ENCODE data around the gene NPLOC4. TPM values are rescaled to one million over a fixed set of nuclear protein-coding genes. Genes with fewer than 3 reads are reported as not detected.

NPLOC4 gene
- total and polyA plus RNA-seq, 2 of the 8 experiments (the other 6 are each of a cell fraction or from before 2014, with no cell fraction given): 70.7 to 92.7 TPM

GRCh38 chr17:81518113-81518784 is 118.7 kb downstream of the NPLOC4 start:
- peaks cover 2 to 9% of the 10 kb centered on the region in 2 experiments for H4K20me1 ChIP-seq (replicated peaks in 1 of 2; ENCODE audit: control insufficient read depth in 1 of 2, insufficient read depth in 2 of 2, low read length in 2 of 2)
- TF ChIP-seq TAF1 (IDR thresholded peaks at IDR 0.05; ENCODE audit: low read depth, low read length) (0 out of 2 replicates have a peak, but pooled peaks have one; percentile 6), RBBP5 (IDR thresholded peaks at IDR 0.05; ENCODE audit: borderline replicate concordance, low read depth, low read length) (no peak), ZNF274 (IDR thresholded peaks at IDR 0.05; ENCODE audit: borderline replicate concordance, extremely low read depth, low read length) (no peak)
- no peaks in the 10 kb centered on the region for H3K36me3 ChIP-seq (ENCODE audit: control insufficient read depth in 2 of 4, insufficient read depth in 4 of 4, low read length in 3 of 4)
- peak overlapping the region; percentile 43 to 73 (median 46); a peak in 6 of 8 replicates for H3K4me3 ChIP-seq (ENCODE audit: extremely low read depth in 1 of 4, insufficient read depth in 2 of 4, low read depth in 3 of 4, low read length in 4 of 4)
- H3K27me3 ChIP-seq (replicated peaks in 1 of 4; ENCODE audit: control insufficient read depth in 3 of 4, extremely low read depth in 1 of 4, insufficient read depth in 3 of 4, low read length in 3 of 4): peaks cover 0 to 43% (median 27%) of the 10 kb centered on the region in 4 experiments; a peak in 5 of 7 replicates
- peak overlapping the region; percentile 65 for H4K91ac ChIP-seq (replicated peaks; ENCODE audit: insufficient read length, low read length)
- no peak overlapping the region for H3K9ac ChIP-seq (replicated peaks in 1 of 4; ENCODE audit: extremely low read depth in 1 of 4, low read depth in 3 of 4, low read length in 3 of 4)
- peak overlapping the region; percentile 76 for H4K8ac ChIP-seq (ENCODE audit: extremely low read depth, insufficient read depth, low read length)
- 0 out of 2 replicates have a peak overlapping the region, but pooled peaks have one; percentile 71 for H3K18ac ChIP-seq (ENCODE audit: extremely low read depth, low read length)
- 25% methylated on average over 24 of the region's 24 CpGs; no CpG with 5 or more reads in 1 of the 2 experiments for WGBS, 2 experiments (ENCODE audit: extremely low coverage in 1 of 2, insufficient coverage in 1 of 2, insufficient read length in 1 of 2, insufficient replicate concordance in 2 of 2, low coverage in 1 of 2, low lambda C conversion rate in 2 of 2, missing lambda C conversion rate in 1 of 2)
- no peak overlapping the region for H2BK20ac ChIP-seq (ENCODE audit: low read length)
- H2BK5ac ChIP-seq (ENCODE audit: low read depth, low read length): no peak overlapping the region
- FAIRE-seq (no peak), DNase-seq (ENCODE audit: low read depth in 1 of 2, low spot score in 2 of 2) (peak in 1 of 2 experiments; percentile 58)
- H3K56ac ChIP-seq (replicated peaks; ENCODE audit: insufficient read length, low read depth, low read length): peak overlapping the region; percentile 30
- no peak overlapping the region for H3K23ac ChIP-seq (ENCODE audit: insufficient read length)
- no peak overlapping the region for H3K27ac ChIP-seq (ENCODE audit: low read depth, low read length)
- no peak overlapping the region for H3K14ac ChIP-seq (ENCODE audit: insufficient read length)
- peak overlapping the region; percentile 91 for H3K4ac ChIP-seq (replicated peaks; ENCODE audit: insufficient read length, low read depth, low read length)
- peak overlapping the region; percentile 46; the same call in 1 of the 2 replicates for H2BK15ac ChIP-seq (ENCODE audit: low read length)
- peaks cover 0 to 13% of the 10 kb centered on the region in 2 experiments; a peak in 2 of 4 replicates for H3K79me2 ChIP-seq (ENCODE audit: control insufficient read depth in 1 of 2, insufficient read depth in 2 of 2, low read length in 2 of 2)
- H2BK12ac ChIP-seq (ENCODE audit: low read depth, low read length): peak overlapping the region; percentile 39; the same call in 1 of the 2 replicates
- POLR2A ChIA-PET (ENCODE audit: partially characterized antibody): interaction anchor here (0.7 to 30.5 kb wide), 11 partner anchors 11 to 271 kb away, joined by 3 to 1004 read pairs (median 6); partner anchors contain the start of genes ACTG1, FAAP100 and FSCN2
- H4K5ac ChIP-seq (ENCODE audit: insufficient read length, low read depth, low read length): no peak overlapping the region
- peaks cover 21% of the 10 kb centered on the region; the same call in 1 of the 2 replicates for H3K23me2 ChIP-seq (ENCODE audit: low read depth, low read length)
- H3K4me2 ChIP-seq (ENCODE audit: insufficient read depth in 1 of 2, low read depth in 2 of 2, low read length in 2 of 2): peak overlapping the region; percentile 74 to 95
- no peaks in the 10 kb centered on the region for H3K9me3 ChIP-seq (ENCODE audit: insufficient read depth in 2 of 2, low read depth in 1 of 2, low read length in 1 of 2)
- no peak overlapping the region for H2AFZ ChIP-seq (ENCODE audit: low read length)
- no peak overlapping the region for H2BK120ac ChIP-seq (replicated peaks; ENCODE audit: low read depth, low read length)
- CTCF ChIA-PET (ENCODE audit: partially characterized antibody): interaction anchor here (0.6 to 5.2 kb wide), 21 partner anchors 10 to 376 kb away, joined by 3 to 33 read pairs (median 3); partner anchors contain the start of gene BAHCC1
- H2AK5ac ChIP-seq (ENCODE audit: low read depth, low read length): 0 out of 2 replicates have a peak overlapping the region, but pooled peaks have one; percentile 65
- H3K79me1 ChIP-seq (ENCODE audit: low read depth, low read length): 0 out of 2 replicates have a peak, but pooled peaks cover 5% of the 10 kb centered on the region
- peaks cover 0 to 51% (median 27%) of the 10 kb centered on the region in 4 experiments; a peak in 6 of 7 replicates for H3K4me1 ChIP-seq (replicated peaks in 1 of 4; ENCODE audit: control insufficient read depth in 3 of 4, insufficient read depth in 4 of 4, low read length in 3 of 4)

All from H1 (cell line).